ENCODE data around the gene MRPL10. TPM values are rescaled to one million over a fixed set of nuclear protein-coding genes. Genes with fewer than 3 reads are reported as not detected.

Gene MRPL10
- total and polyA plus RNA-seq, 2 donors (not counting 3 experiments of a cell fraction or from before 2014, with no cell fraction given): 43.4 to 84.0 TPM

DNA sequence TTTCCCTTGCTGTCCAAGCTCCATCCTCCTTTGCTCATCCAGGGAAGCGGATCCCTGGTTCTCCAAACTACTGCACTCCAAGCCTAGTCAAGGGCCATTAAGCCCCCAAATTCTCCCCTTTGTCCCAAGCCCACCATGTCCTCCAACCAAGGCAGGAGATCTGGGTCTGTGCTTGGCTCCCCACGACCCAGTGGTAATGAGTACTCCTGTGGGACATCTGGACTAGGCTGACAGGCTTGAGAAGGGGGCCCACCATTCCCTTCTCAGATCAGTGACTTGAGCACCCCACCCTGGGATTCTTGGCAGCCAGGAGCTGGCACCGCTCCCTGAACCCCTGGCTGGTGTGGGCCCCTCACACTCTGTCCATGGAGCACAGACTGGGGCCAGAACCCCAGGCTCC lies 26.9 kb downstream of the MRPL10 start:
- intact Hi-C loops (cut with micrococcal nuclease): loop anchor here (5.0 kb wide), 1 partner anchor 142 kb away; no protein-coding TSS in a partner anchor
- Histone ChIP-seq H3K9me1 (replicated peaks; ENCODE audit: control insufficient read depth, extremely low read depth, insufficient read depth, low read length) (no peaks in the 10 kb centered on the region), H3K4me2 (ENCODE audit: insufficient read depth, low read length) (no peak overlapping the region), H3K36me3 (ENCODE audit: control insufficient read depth in 2 of 2, extremely low read depth in 1 of 2, insufficient read depth in 2 of 2, low read length in 2 of 2) (peaks cover 3 to 23% of the 10 kb centered on the region in 2 experiments), H3K27ac (ENCODE audit: insufficient read depth, low read depth, low read length) (no peak overlapping the region), H3K9me3 (replicated peaks; ENCODE audit: control insufficient read depth, insufficient read depth, low read length) (no peaks in the 10 kb centered on the region), H4K20me1 (replicated peaks; ENCODE audit: control insufficient read depth, extremely low read depth, insufficient read depth, low read length) (no peaks in the 10 kb centered on the region), H3K4me3 (replicated peaks in 1 of 3; ENCODE audit: insufficient read depth in 1 of 3, low read depth in 1 of 3, low read length in 3 of 3) (no peak overlapping the region), H3K79me2 (ENCODE audit: control insufficient read depth, insufficient read depth, low read length) (no peaks in the 10 kb centered on the region), H3K4me1 (ENCODE audit: control insufficient read depth, extremely low read depth, insufficient read depth, low read length) (no peaks in the 10 kb centered on the region), H3K27me3 (ENCODE audit: control insufficient read depth in 2 of 2, insufficient read depth in 2 of 2, low read length in 2 of 2) (peaks cover 0 to 2% of the 10 kb centered on the region in 2 experiments), H2AFZ (ENCODE audit: low read depth, low read length) (no peak overlapping the region), H3K9ac (replicated peaks; ENCODE audit: extremely low read depth, insufficient read depth, low read length) (no peak overlapping the region)
- POLR2A ChIA-PET: no interaction called here
- dilution Hi-C loops (cut with MboI; ENCODE audit: extremely low pct_ligation_motif_present, low sequenced_read_pairs): no loop called here
- no peak for DNase-seq (ENCODE audit: low read depth, low spot score)
- TF ChIP-seq POLR2AphosphoS5 (IDR thresholded peaks at IDR 0.05; ENCODE audit: insufficient read depth, low read depth, low read length): no peak
- TF ChIP-seq, protein P1, sequence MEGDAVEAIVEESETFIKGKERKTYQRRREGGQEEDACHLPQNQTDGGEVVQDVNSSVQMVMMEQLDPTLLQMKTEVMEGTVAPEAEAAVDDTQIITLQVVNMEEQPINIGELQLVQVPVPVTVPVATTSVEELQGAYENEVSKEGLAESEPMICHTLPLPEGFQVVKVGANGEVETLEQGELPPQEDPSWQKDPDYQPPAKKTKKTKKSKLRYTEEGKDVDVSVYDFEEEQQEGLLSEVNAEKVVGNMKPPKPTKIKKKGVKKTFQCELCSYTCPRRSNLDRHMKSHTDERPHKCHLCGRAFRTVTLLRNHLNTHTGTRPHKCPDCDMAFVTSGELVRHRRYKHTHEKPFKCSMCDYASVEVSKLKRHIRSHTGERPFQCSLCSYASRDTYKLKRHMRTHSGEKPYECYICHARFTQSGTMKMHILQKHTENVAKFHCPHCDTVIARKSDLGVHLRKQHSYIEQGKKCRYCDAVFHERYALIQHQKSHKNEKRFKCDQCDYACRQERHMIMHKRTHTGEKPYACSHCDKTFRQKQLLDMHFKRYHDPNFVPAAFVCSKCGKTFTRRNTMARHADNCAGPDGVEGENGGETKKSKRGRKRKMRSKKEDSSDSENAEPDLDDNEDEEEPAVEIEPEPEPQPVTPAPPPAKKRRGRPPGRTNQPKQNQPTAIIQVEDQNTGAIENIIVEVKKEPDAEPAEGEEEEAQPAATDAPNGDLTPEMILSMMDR (IDR thresholded peaks at IDR 0.05; ENCODE audit: extremely low read depth in 1 of 2, insufficient read depth in 1 of 2, low read depth in 1 of 2, low read length in 2 of 2): no peak
- no peak for TF ChIP-seq EZH2 (IDR thresholded peaks at IDR 0.05; ENCODE audit: borderline replicate concordance, low read depth, low read length, severe bottlenecking)
- TF ChIP-seq POLR2A (IDR thresholded peaks at IDR 0.05; ENCODE audit: low read depth, low read length): no peak
- no peak for TF ChIP-seq MAX (IDR thresholded peaks at IDR 0.05; ENCODE audit: insufficient read depth, insufficient read length)
- TF ChIP-seq JUN (IDR thresholded peaks at IDR 0.05; ENCODE audit: borderline replicate concordance, insufficient read depth, insufficient read length, low read depth): no peak
- no peak for TF ChIP-seq MYC (IDR thresholded peaks at IDR 0.05; ENCODE audit: low read depth, low read length)
- TF ChIP-seq FOS (IDR thresholded peaks at IDR 0.05; ENCODE audit: borderline replicate concordance, insufficient read depth, low read length): no peak
- TF ChIP-seq GATA2 (IDR thresholded peaks at IDR 0.05; ENCODE audit: insufficient read depth, insufficient read length, low read depth, low read length): no peak
- no TSS peak for BruUV-seq (replicated peaks)
- no peak for FAIRE-seq
- CTCF ChIA-PET: interaction anchor here (0.6 to 0.8 kb wide), 2 partner anchors 17 to 30 kb away, joined by 3 read pairs; partner anchors contain the start of gene OSBPL7
